Astrocyte of the cerebellum (primary cell): ENCODE measurements around the gene CAMTA1.
A peak's percentile ranks its signal among the peaks of the same experiment; 100 is the strongest.

ENCODE experiments used
- DNase-seq: peaks from one replicate; pipeline ENCODE4 v3.0.0-alpha.2; 2011; ENCODE audit warnings: low read depth
- H3K4me3 ChIP-seq: 2 replicates; pipeline ENCODE4 v1.5.1; 2011; ENCODE audit warnings: mild to moderate bottlenecking, low read depth, low read length, moderate library complexity
- in situ Hi-C: cut with HindIII; loops from 2 replicates; pipeline ENCODE4 v1.10.0; 2017; ENCODE audit warnings: low sequenced_read_pairs
- TF ChIP-seq, protein P1 (sequence below): IDR thresholded peaks from 2 replicates; pipeline ENCODE4 v1.5.1; 2012; ENCODE audit warnings: low read length, low read depth, moderate library complexity, mild to moderate bottlenecking; ENCODE audit errors: missing control alignments

CAMTA1 gene

DNA sequence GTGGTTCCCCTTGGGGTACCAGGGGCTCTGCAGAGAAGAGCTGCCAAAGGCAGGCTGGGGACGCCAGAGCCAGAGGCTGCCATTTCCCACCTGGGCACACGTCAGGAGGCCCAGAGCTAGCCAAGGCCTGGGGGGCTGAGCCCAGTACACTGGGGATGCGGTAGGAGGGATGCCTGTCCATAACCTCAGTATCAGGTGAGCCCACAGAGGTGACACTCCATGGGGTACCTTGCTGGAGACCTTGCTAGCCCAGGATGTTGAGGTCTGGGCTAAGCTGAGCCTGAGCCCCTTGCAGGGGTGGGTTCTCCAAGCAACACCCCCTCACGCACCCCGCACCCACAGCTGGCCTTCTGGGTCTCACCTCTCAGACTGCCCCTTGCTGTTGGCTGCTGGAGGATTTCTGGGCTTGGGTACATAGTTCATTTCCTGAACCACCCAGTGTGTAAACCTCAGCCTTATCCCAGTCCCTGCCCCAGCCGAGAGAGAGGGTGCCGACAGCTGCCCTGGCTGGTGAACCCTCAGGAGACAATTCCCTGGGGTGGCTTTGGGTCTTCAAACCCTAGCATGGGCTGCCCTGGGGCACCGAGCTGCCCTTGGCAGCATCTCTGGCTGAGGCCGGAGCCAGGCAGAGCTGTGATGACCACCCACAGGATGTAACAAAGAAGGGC lies 893.4 kb downstream of the CAMTA1 start:
- in situ Hi-C loops: no loop called here
- H3K4me3 ChIP-seq: no peak overlapping the region
- TF ChIP-seq, protein P1, sequence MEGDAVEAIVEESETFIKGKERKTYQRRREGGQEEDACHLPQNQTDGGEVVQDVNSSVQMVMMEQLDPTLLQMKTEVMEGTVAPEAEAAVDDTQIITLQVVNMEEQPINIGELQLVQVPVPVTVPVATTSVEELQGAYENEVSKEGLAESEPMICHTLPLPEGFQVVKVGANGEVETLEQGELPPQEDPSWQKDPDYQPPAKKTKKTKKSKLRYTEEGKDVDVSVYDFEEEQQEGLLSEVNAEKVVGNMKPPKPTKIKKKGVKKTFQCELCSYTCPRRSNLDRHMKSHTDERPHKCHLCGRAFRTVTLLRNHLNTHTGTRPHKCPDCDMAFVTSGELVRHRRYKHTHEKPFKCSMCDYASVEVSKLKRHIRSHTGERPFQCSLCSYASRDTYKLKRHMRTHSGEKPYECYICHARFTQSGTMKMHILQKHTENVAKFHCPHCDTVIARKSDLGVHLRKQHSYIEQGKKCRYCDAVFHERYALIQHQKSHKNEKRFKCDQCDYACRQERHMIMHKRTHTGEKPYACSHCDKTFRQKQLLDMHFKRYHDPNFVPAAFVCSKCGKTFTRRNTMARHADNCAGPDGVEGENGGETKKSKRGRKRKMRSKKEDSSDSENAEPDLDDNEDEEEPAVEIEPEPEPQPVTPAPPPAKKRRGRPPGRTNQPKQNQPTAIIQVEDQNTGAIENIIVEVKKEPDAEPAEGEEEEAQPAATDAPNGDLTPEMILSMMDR: no peak
- DNase-seq: no peak

DNA sequence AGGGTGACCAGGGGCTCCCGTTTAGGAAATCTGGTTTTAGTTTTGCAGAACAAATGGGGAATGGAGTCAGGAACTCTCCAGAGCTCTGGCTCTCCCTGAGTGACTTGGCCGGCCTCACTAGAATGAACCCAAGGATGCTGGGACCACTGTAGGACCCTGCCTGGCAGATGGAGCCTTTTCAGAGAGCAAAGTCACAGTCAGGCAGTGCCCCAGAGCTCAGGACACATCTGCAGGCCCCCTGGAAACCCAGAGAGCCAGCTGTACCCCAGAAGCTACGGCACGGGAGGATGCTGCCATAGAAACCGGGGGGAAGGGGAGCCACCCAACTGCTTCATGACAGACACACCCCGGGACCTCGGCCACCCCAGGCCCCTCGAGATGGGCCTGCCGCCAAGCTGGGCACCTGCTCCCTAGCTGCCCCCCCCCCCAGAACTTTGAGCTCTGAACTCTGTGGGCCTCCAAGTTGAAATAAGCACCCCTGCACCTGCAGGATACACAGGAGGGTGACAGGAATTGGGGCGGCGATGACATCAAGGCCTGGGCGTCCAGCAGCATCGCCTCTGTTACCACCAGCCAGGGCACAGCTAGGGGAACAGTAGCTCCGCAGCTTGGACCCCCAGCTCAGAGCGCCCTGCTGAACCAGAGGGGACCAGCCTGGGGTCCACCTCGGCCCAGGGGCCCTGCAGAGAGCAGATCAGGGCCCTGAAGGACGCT lies 894.1 kb downstream of the CAMTA1 start:
- H3K4me3 ChIP-seq: peak overlapping the region; percentile 54
- TF ChIP-seq, protein P1: no peak
- DNase-seq: no peak
- in situ Hi-C loops: no loop called here

DNA sequence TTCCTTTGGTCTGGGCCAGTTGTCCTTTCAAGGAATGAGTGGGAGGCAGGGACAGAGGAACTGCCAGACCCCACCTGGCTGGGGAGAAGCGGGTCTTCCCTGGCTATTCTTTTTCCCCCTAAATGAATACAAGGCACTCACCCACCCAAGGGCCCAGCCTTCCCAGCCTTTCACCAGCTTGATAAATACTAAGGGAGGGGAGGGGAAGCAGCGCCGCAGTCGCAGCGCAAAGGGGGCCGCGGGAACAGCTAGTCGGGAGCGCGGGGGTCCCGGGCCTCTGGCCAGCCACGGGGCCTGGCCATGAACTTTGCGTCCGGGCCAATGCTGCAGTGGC lies 894.6 kb downstream of the CAMTA1 start:
- H3K4me3 ChIP-seq: peak overlapping the region; percentile 54
- TF ChIP-seq, protein P1: no peak
- in situ Hi-C loops: no loop called here
- no peak for DNase-seq

DNA sequence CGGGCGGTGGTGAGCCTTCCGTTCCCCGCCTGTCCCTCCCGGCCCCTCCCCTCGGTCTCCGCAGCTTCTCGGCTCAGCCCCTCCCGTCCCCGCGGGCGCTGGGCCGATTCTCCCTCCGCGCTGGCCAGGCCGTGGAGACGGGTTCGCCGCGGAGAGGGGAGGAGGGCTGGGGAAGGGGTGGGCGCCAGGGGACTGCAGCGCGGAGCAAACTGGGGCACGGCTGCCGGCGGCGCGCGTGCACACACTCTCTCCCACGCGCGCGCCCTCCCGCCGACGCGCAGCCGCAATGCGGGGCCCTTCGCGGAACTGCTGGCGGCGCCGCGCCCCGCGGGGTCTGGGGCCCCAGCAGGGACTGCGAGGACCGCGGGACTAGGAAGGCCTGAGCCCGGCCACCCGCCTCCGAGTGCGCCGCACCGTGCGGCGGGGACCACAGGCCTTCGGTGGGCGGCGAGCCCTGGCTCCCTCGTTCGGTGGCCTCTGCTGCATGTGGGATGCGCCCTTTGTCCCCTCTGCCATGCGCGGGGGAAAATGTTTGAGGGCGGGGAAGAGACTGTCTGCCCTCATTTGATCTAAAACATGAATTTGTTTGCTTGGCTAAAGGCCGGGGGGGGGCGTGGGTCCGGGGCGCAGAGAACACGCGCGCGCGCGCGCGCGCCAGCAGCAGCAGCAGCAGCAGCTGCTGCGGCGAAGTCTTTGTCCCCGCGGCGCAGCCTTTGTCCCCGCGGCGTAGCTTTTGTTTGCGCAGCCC lies 895.1 kb downstream of the CAMTA1 start:
- TF ChIP-seq, protein P1: no peak
- in situ Hi-C loops: no loop called here
- peak overlapping the region; percentile 54 for H3K4me3 ChIP-seq
- no peak for DNase-seq

DNA sequence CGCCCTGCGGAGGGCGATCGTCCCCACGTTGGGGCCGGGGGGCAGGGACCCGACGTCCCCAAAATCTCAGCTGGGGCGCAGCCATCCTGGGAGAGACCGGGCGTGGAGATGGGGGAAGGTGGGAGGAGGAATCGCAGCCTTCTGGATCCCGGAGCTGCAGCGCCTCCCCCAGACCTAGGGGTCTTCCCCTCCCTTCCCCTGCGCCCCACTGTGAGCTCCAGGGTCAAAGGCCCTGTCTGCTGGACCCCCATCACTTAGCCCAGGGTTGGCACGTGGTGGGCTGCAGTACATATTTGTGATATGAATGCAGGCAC lies 895.7 kb downstream of the CAMTA1 start:
- TF ChIP-seq, protein P1: no peak
- no peak for DNase-seq
- H3K4me3 ChIP-seq: peak overlapping the region; percentile 54
- in situ Hi-C loops: no loop called here

DNA sequence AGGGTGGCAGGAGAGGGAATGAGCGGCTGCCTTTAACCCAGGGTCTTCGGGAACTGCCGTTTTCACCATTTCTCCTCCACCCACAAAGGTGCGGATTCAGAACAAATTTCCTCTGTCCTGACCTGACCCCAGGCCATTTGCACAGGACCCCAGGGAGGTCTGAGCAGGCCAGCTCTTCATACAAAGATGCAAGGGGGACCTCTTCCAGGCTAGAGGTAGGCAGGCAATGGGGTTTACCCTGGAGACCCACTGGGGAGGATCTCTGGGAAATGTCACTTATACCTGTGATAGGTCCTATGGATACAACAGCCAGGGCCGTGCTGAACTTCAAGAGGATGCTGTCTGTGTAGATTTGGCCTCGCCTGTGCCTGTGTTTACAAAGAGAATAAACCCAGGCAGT lies 896.1 kb downstream of the CAMTA1 start:
- in situ Hi-C loops: no loop called here
- no peak overlapping the region for H3K4me3 ChIP-seq
- TF ChIP-seq, protein P1: no peak
- no peak for DNase-seq
